Measurements from ENCODE around the gene TTC12. TPM values are rescaled to one million over a fixed set of nuclear protein-coding genes. Genes with fewer than 3 reads are reported as not detected.

The TTC12 gene
- total RNA-seq, result 11.3 and 18.5 TPM in 2 replicates

GRCh38 chr11:113314389-113315301 is at the start of gene TTC12:
Gene TTC12 (plus strand): TSS chr11:113314583. CDS start chr11:113316258, 1,675 bp downstream.

GRCh38 chr11:113387605-113388211 is 73.3 kb downstream of the TTC12 start, which contains the start of gene ANKK1:
Gene ANKK1 (plus strand): TSS chr11:113387779. CDS start chr11:113387885, 106 bp downstream.

Other genes with a start within 250 kb of the TTC12 start
- 0.85 and 1.9 TPM in 2 replicates for gene ANKK1, start 73.2 kb downstream of the TTC12 start, total RNA-seq
- gene DRD2, start 160.8 kb downstream of the TTC12 start, total RNA-seq, result not detected in 2 replicates

Data from tracheal epithelial cell (primary cell).